IMR-90 (cell line): ENCODE results near the gene GPC2. TPM values are rescaled to one million over a fixed set of nuclear protein-coding genes. Genes with fewer than 3 reads are reported as not detected.

Experiments used
- ATAC-seq: fragments of 200-7000 bp; cut with Tn5 transposase; 2 replicates; pipeline ENCODE4 v1.9.1; 2020; ENCODE audit warnings: low read depth, mild to moderate bottlenecking, moderate library complexity
- BruUV-seq: library from RNA; stranded (reverse); fragments of 400-500 nt; replicated peaks from 2 replicates; lab custom pipeline; 2021; lab: Mats Ljungman, UMichigan
- CTCF ChIA-PET: fragments of 300-600 bp; formaldehyde crosslinking; extraction: SDS; loops from one replicate; lab custom pipeline; 2021; ENCODE audit warnings: antibody characterized with exemption; lab: Yijun Ruan, JAX
- POLR2A ChIA-PET: fragments of 300-600 bp; sonication (Branson Sonifier 250); formaldehyde crosslinking; loops from one replicate; lab custom pipeline; 2022; ENCODE audit warnings: antibody characterized with exemption; ENCODE audit not compliant: unreplicated experiment; lab: Charles Lee
- DNase-seq: peaks from one replicate; pipeline ENCODE4 v3.0.0; 2013
- H2AFZ ChIP-seq: replicated peaks from 2 replicates; pipeline ENCODE3; 2013; ENCODE audit warnings: low read length, mild to moderate bottlenecking; ENCODE audit not compliant: poor library complexity
- H2AK5ac ChIP-seq: 2 replicates; pipeline ENCODE4 v1.6.1; 2013; ENCODE audit warnings: low read depth, low read length, inconsistent platforms
- H2AK9ac ChIP-seq: replicated peaks from 2 replicates; pipeline ENCODE3; 2013; ENCODE audit warnings: mild to moderate bottlenecking, low read depth, low read length, moderate library complexity; ENCODE audit not compliant: poor library complexity
- H2BK120ac ChIP-seq: 2 replicates; pipeline ENCODE4 v1.6.1; 2013; ENCODE audit warnings: low read depth, low read length, inconsistent platforms
- H2BK15ac ChIP-seq: 3 replicates; pipeline ENCODE4 v1.6.1; 2013; ENCODE audit warnings: low read depth, low read length, inconsistent platforms
- H2BK20ac ChIP-seq: 2 replicates; pipeline ENCODE4 v1.6.1; 2013; ENCODE audit warnings: low read depth, mild to moderate bottlenecking, inconsistent platforms, low read length, moderate library complexity
- H2BK5ac ChIP-seq: 2 replicates; pipeline ENCODE4 v1.6.1; 2013; ENCODE audit warnings: mild to moderate bottlenecking, low read depth, low read length, inconsistent platforms; ENCODE audit not compliant: poor library complexity, severe bottlenecking
- H3K14ac ChIP-seq: replicated peaks from 2 replicates; pipeline ENCODE4 v1.6.1; 2013; ENCODE audit warnings: low read depth, low read length, inconsistent platforms
- H3K18ac ChIP-seq: 2 replicates; pipeline ENCODE4 v1.6.1; 2013; ENCODE audit warnings: low read depth, low read length, control low read depth
- H3K23ac ChIP-seq: 2 replicates; pipeline ENCODE4 v1.6.1; 2013; ENCODE audit warnings: low read depth, low read length, inconsistent platforms
- H3K27ac ChIP-seq: 2 replicates; pipeline ENCODE4 v1.5.1; 2013; ENCODE audit warnings: mild to moderate bottlenecking, control low read depth, low read length; ENCODE audit not compliant: insufficient read depth
- H3K27me3 ChIP-seq: 2 replicates; pipeline ENCODE4 v1.6.1; 2013; ENCODE audit warnings: low read length; ENCODE audit not compliant: control insufficient read depth, insufficient read depth
- H3K36me3 ChIP-seq: 2 replicates; pipeline ENCODE4 v1.6.1; 2013; ENCODE audit warnings: low read length, mixed read lengths; ENCODE audit not compliant: control insufficient read depth, insufficient read depth
- H3K4ac ChIP-seq: 2 replicates; pipeline ENCODE4 v1.6.1; 2013; ENCODE audit warnings: low read depth, low read length, inconsistent platforms
- H3K4me1 ChIP-seq: 2 replicates; pipeline ENCODE4 v1.6.1; 2013; ENCODE audit warnings: low read length, mixed read lengths; ENCODE audit not compliant: control insufficient read depth, insufficient read depth
- H3K4me2 ChIP-seq: 2 replicates; pipeline ENCODE4 v1.6.1; 2013; ENCODE audit warnings: low read depth, mild to moderate bottlenecking, control low read depth, low read length, moderate library complexity
- H3K4me3 ChIP-seq: 2 replicates; pipeline ENCODE4 v1.5.1; 2013; ENCODE audit warnings: low read depth, mild to moderate bottlenecking, control low read depth, low read length, moderate library complexity; ENCODE audit not compliant: insufficient read depth
- H3K56ac ChIP-seq: 2 replicates; pipeline ENCODE4 v1.6.1; 2013; ENCODE audit warnings: low read length, inconsistent platforms; ENCODE audit not compliant: insufficient read depth; ENCODE audit errors: extremely low read depth
- H3K79me1 ChIP-seq, 2 experiments: 2 replicates each; pipeline ENCODE4 v1.6.1; 2013; ENCODE audit warnings: low read length in 2 of 2, inconsistent platforms in 1 of 2, low read depth in 1 of 2
- H3K9ac ChIP-seq: 2 replicates; pipeline ENCODE4 v1.6.1; 2013; ENCODE audit warnings: low read depth, low read length, control low read depth
- H3K9me1 ChIP-seq: 2 replicates; pipeline ENCODE4 v1.6.1; 2013; ENCODE audit warnings: low read length, inconsistent platforms; ENCODE audit not compliant: insufficient read depth
- H3K9me3 ChIP-seq: 2 replicates; pipeline ENCODE4 v1.6.1; 2013; ENCODE audit warnings: low read length; ENCODE audit not compliant: control insufficient read depth, insufficient read depth
- H4K20me1 ChIP-seq: 2 replicates; pipeline ENCODE4 v1.6.1; 2013; ENCODE audit warnings: low read length, inconsistent platforms; ENCODE audit not compliant: insufficient read depth
- H4K5ac ChIP-seq: 2 replicates; pipeline ENCODE4 v1.6.1; 2013; ENCODE audit warnings: mild to moderate bottlenecking, low read depth, low read length, control low read depth
- H4K8ac ChIP-seq, 2 experiments: 2 replicates each; pipeline ENCODE4 v1.6.1; 2013; ENCODE audit warnings: low read depth in 2 of 2, low read length in 2 of 2, control low read depth in 1 of 2, inconsistent platforms in 1 of 2
- H4K91ac ChIP-seq: 2 replicates; pipeline ENCODE4 v1.6.1; 2013; ENCODE audit warnings: low read depth, low read length, inconsistent platforms; ENCODE audit not compliant: insufficient read depth
- BHLHE40 ChIP-seq: fragments of 150-350 bp; IDR thresholded peaks from 2 replicates; pipeline ENCODE4 v1.6.1; 2016; ENCODE audit warnings: mild to moderate bottlenecking, low read depth, low read length
- CTCF ChIP-seq: conservative IDR thresholded peaks from 2 replicates; pipeline ENCODE4 v1.5.1; 2012; ENCODE audit warnings: mild to moderate bottlenecking, low read depth, low read length, improper control_type of control experiment
- MAFK ChIP-seq: IDR thresholded peaks from 2 replicates; pipeline ENCODE4 v1.6.1; 2012; ENCODE audit warnings: low read depth, low read length, improper control_type of control experiment
- MXI1 ChIP-seq: IDR thresholded peaks from 2 replicates; pipeline ENCODE4 v1.6.1; 2012; ENCODE audit warnings: low read depth, mild to moderate bottlenecking, low read length, moderate library complexity, borderline replicate concordance
- NFE2L2 ChIP-seq: fragments of 150-350 bp; IDR thresholded peaks from 2 replicates; pipeline ENCODE4 v1.6.1; 2016; ENCODE audit warnings: low read depth, mild to moderate bottlenecking, low read length
- RFX5 ChIP-seq: IDR thresholded peaks from 2 replicates; pipeline ENCODE4 v1.8.0; 2012; ENCODE audit warnings: low read depth, mild to moderate bottlenecking, low read length, moderate library complexity
- WGBS, 2 experiments: methylation state at CpG; one replicate each; pipeline versions ENCODE4 v1.1.5 to v1.1.7; 2013; ENCODE audit warnings: missing lambda C conversion rate in 2 of 2; ENCODE audit not compliant: insufficient read length in 1 of 2; ENCODE audit errors: extremely low coverage in 2 of 2; 5-methylcytosine and 5-hydroxymethylcytosine counted together
- dilution Hi-C: fragments of 300-500 bp; cut with HindIII; formaldehyde crosslinking; loops from one replicate; pipeline ENCODE4 v1.14.3; 2018; ENCODE audit warnings: low sequenced_read_pairs; ENCODE audit not compliant: unreplicated experiment
- in situ Hi-C: fragments of 300-500 bp; cut with MboI; formaldehyde crosslinking; loops from 3 replicates; pipeline ENCODE4 v1.14.3; 2019; ENCODE audit warnings: low sequenced_read_pairs, inconsistent platforms, mixed read lengths
- intact Hi-C: fragments of 100-400 bp; cut with micrococcal nuclease; formaldehyde crosslinking; loops from 2 replicates; pipeline ENCODE4 v1.10.0; 2022
- polyA plus RNA-seq, 3 experiments: library from polyadenylated mRNA; depleted of rRNA; stranded (reverse); fragments of >200 nt; gene quantifications; 2 replicates each; pipeline ENCODE4 v1.2.3, GENCODE V29; 2012; ENCODE audit warnings: low replicate concordance in 1 of 3
- total RNA-seq: library from RNA; depleted of rRNA; stranded (reverse); fragments of >200 nt; gene quantifications from 2 replicates; pipeline ENCODE4 v1.2.3, GENCODE V29; 2012

GPC2 gene
- total and polyA plus RNA-seq, 2 of the 4 experiments (the other 2 are of a cell fraction) = 1.8 to 6.0 TPM

- no peak for TF ChIP-seq NFE2L2
- TF ChIP-seq RFX5 = no peak
- no peak for TF ChIP-seq MXI1
- no peak for TF ChIP-seq MAFK
Observed at GRCh38 chr7:100122568-100122967, 54.6 kb downstream of the GPC2 start (continued).

DNA sequence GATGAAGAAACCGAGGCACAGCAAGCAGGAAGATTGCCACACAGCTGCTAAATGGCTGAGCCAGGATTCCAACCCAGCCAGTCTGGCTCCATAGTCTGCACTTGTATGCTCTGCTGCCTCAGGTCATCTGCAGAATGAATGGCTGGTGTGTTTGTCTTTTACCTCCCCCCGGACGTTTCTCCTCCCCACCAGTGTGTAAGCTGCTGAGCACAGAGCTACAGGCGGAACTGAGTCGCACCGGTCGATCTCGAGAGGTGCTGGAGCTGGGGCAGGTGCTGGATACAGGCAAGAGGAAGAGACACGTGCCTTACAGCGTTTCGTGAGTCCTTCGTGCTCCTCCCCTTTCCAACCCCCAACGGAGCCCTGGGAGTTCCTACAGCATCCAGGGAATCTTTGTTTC, 55.1 kb downstream of the GPC2 start:
- Histone ChIP-seq H3K23ac (no peak overlapping the region), H3K27ac (no peak overlapping the region), H3K79me1 (peaks cover 28 to 57% of the 10 kb centered on the region in 2 experiments), H2BK120ac (no peak overlapping the region), H2BK5ac (no peak overlapping the region), H3K4ac (no peak overlapping the region), H4K8ac (no peak overlapping the region), H4K5ac (no peak overlapping the region), H2AFZ (no peak overlapping the region), H3K56ac (no peak overlapping the region), H3K18ac (no peak overlapping the region), H3K27me3 (no peaks in the 10 kb centered on the region), H3K9me3 (no peaks in the 10 kb centered on the region), H3K14ac (no peak overlapping the region), H3K36me3 (peaks cover 4% of the 10 kb centered on the region; the same call in 1 of the 2 replicates), H3K4me1 (peaks cover 6% of the 10 kb centered on the region; the same call in 1 of the 2 replicates), H2BK20ac (no peak overlapping the region), H3K4me2 (no peak overlapping the region), H2AK5ac (no peak overlapping the region; the same call in 1 of the 2 replicates), H2AK9ac (no peak overlapping the region), H3K4me3 (no peak overlapping the region), H4K91ac (no peak overlapping the region), H3K9me1 (peaks cover 17% of the 10 kb centered on the region), H2BK15ac (no peak overlapping the region), H4K20me1 (no peaks in the 10 kb centered on the region; the same call in 1 of the 2 replicates), H3K9ac (no peak overlapping the region)
- no TSS peak for BruUV-seq
- TF ChIP-seq RFX5 (no peak), CTCF (no peak), BHLHE40 (no peak), MAFK (no peak)
- ATAC-seq = no peak
- intact Hi-C loops (no loop called here), dilution Hi-C loops (no loop called here), in situ Hi-C loops (no loop called here)
- 83% methylated on average over 2 of the region's 13 CpGs; no CpG with 5 or more reads in 1 of the 2 experiments for WGBS, 2 experiments
- no peak for DNase-seq
- ChIA-PET CTCF (no interaction called here), POLR2A (no interaction called here)
